Mammary microvascular endothelial cell (primary cell): ENCODE measurements around the gene SERPINA3. TPM values are rescaled to one million over a fixed set of nuclear protein-coding genes. Genes with fewer than 3 reads are reported as not detected.

Experiments
- total RNA-seq: library from RNA; depleted of rRNA; stranded (reverse); fragments of >200 nt; gene quantifications from 2 replicates; pipeline ENCODE4 v1.2.3, GENCODE V29; 2015

The SERPINA3 gene
- total RNA-seq = not detected in 2 replicates

DNA sequence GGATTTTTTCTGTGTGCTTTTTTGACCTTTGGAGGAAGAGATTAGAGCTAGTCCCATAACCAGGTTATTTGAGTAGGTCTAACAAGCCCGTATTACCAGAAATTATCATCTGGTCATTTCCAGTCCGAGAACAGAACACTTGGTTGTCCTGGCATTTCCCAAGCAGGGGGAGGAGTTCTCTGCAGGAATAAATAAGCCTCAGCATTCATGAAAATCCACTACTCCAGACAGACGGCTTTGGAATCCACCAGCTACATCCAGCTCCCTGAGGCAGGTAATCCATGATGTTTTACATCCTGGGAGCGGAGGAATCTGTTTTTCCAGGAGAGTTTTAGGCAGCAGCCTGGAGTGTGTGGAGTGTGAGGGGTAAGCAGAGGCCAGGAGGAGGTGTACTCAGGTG lies at the start of gene SERPINA3:
SERPINA3 (plus strand) TSS at position 218 of the 400 bp plus-strand sequence. CDS start 2,051 bp downstream, outside the sequence.

GRCh38 chr14:94581127-94581999 lies 30.8 kb upstream of the SERPINA3 start, which contains the start of gene SERPINA5:
Gene SERPINA5 (plus strand): TSS chr14:94581426. CDS start chr14:94587363, 5,937 bp downstream.

Other genes with a start within 250 kb of the SERPINA3 start
- gene SERPINA2, start 245.7 kb upstream of the SERPINA3 start, total RNA-seq = not detected in 2 replicates
- not detected in 2 replicates for gene SERPINA1, start 223.8 kb upstream of the SERPINA3 start, total RNA-seq
- not detected in 2 replicates for gene SERPINA11, start 159.6 kb upstream of the SERPINA3 start, total RNA-seq
- not detected in 2 replicates for gene SERPINA9, start 136.2 kb upstream of the SERPINA3 start, total RNA-seq
- gene SERPINA12, start 102.9 kb upstream of the SERPINA3 start, total RNA-seq = not detected in 2 replicates
- gene SERPINA4, start 50.9 kb upstream of the SERPINA3 start, total RNA-seq = not detected in 2 replicates
- 0.15 TPM in 1 of 2 replicates, not detected in the other for gene SERPINA5, start 31.0 kb upstream of the SERPINA3 start, total RNA-seq
- not detected in 2 replicates for gene GSC, start 157.7 kb downstream of the SERPINA3 start, total RNA-seq